ENCODE data around the gene FHAD1. TPM values are rescaled to one million over a fixed set of nuclear protein-coding genes. Genes with fewer than 3 reads are reported as not detected.
A peak's percentile ranks its signal among the peaks of the same experiment; 100 is the strongest.

The FHAD1 gene
- total and polyA plus RNA-seq, 2 of the 13 experiments (the other 11 are each of a cell fraction or from before 2014, with no cell fraction given) = not detected

DNA sequence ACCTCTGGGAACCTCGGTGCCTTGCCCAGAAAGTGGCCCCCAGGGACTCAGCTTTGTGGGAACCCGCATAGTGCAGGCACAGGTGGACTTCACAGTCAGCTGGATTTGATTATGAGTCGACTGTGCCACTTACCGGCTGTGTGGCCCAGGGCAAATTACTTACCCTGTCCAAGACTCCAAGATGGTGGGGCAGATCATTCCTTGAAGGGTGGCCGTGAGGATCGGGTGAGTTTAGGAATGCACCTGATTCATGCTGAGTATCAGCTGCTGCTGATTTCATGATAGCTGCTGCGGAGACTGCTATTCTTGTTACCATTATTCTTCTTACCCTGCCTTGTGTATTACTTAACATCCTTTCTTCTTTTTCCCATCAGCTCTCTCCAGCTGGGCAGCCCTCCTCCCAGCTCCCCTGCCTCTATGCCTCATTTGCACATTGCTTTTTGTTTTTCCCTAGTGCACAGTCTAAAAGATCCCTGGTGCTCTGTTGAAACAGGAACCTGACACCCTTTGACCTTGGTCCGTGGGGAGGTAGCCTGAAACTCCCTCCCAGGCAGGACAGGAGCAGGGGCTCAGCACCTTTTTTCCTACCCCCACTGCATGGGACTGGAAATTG lies 40.5 kb upstream of the FHAD1 start (continued):
- TF ChIP-seq, protein P1, sequence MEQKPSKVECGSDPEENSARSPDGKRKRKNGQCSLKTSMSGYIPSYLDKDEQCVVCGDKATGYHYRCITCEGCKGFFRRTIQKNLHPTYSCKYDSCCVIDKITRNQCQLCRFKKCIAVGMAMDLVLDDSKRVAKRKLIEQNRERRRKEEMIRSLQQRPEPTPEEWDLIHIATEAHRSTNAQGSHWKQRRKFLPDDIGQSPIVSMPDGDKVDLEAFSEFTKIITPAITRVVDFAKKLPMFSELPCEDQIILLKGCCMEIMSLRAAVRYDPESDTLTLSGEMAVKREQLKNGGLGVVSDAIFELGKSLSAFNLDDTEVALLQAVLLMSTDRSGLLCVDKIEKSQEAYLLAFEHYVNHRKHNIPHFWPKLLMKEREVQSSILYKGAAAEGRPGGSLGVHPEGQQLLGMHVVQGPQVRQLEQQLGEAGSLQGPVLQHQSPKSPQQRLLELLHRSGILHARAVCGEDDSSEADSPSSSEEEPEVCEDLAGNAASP (CRISPR knock-in tag; IDR thresholded peaks at IDR 0.05; ENCODE audit: borderline replicate concordance) = peak; percentile 58; the same call in 1 of the 2 replicates
- TF ChIP-seq, protein P2, sequence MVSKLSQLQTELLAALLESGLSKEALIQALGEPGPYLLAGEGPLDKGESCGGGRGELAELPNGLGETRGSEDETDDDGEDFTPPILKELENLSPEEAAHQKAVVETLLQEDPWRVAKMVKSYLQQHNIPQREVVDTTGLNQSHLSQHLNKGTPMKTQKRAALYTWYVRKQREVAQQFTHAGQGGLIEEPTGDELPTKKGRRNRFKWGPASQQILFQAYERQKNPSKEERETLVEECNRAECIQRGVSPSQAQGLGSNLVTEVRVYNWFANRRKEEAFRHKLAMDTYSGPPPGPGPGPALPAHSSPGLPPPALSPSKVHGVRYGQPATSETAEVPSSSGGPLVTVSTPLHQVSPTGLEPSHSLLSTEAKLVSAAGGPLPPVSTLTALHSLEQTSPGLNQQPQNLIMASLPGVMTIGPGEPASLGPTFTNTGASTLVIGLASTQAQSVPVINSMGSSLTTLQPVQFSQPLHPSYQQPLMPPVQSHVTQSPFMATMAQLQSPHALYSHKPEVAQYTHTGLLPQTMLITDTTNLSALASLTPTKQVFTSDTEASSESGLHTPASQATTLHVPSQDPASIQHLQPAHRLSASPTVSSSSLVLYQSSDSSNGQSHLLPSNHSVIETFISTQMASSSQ (IDR thresholded peaks at IDR 0.05; ENCODE audit: low read depth) = no peak
- TF ChIP-seq, protein P2 (CRISPR knock-in tag; IDR thresholded peaks at IDR 0.05; ENCODE audit: borderline replicate concordance) = no peak
- TF ChIP-seq, protein P3, sequence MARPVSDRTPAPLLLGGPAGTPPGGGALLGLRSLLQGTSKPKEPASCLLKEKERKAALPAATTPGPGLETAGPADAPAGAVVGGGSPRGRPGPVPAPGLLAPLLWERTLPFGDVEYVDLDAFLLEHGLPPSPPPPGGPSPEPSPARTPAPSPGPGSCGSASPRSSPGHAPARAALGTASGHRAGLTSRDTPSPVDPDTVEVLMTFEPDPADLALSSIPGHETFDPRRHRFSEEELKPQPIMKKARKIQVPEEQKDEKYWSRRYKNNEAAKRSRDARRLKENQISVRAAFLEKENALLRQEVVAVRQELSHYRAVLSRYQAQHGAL (CRISPR knock-in tag; IDR thresholded peaks at IDR 0.05; ENCODE audit: not compliant biosample characterization) = no peak
- no peak for TF ChIP-seq ZNF83 (CRISPR knock-in tag; IDR thresholded peaks at IDR 0.05; ENCODE audit: borderline replicate concordance)
- TF ChIP-seq NFIC (IDR thresholded peaks at IDR 0.05; ENCODE audit: low read length) = no peak
- TF ChIP-seq SIN3B (IDR thresholded peaks at IDR 0.05; ENCODE audit: low read length) = no peak
- no peak for TF ChIP-seq ZFP62 (CRISPR knock-in tag; IDR thresholded peaks at IDR 0.05)
- peak; percentile 30; the same call in 1 of the 2 replicates for TF ChIP-seq FOXC1 (CRISPR knock-in tag; IDR thresholded peaks at IDR 0.05; ENCODE audit: borderline replicate concordance)
- no peak for TF ChIP-seq SETDB1 (CRISPR knock-in tag; IDR thresholded peaks at IDR 0.05; ENCODE audit: borderline replicate concordance)
- no peak for TF ChIP-seq SP5 (CRISPR knock-in tag; IDR thresholded peaks at IDR 0.05; ENCODE audit: borderline replicate concordance, low read depth)
- TF ChIP-seq TFDP1 (CRISPR knock-in tag; IDR thresholded peaks at IDR 0.05; ENCODE audit: borderline replicate concordance) = no peak
- TF ChIP-seq ZNF296 (CRISPR knock-in tag; conservative IDR thresholded peaks at IDR 0.05) = no peak
- TF ChIP-seq MAFF (IDR thresholded peaks at IDR 0.05; ENCODE audit: low read depth, low read length) = no peak
- peak; percentile 60 for TF ChIP-seq NR2F6 (IDR thresholded peaks at IDR 0.05)
- peak; percentile 77 for TF ChIP-seq NR2F6 (CRISPR knock-in tag; IDR thresholded peaks at IDR 0.05)
- TF ChIP-seq CTCF (CRISPR knock-in tag; IDR thresholded peaks at IDR 0.05) = no peak
- TF ChIP-seq, protein P4, sequence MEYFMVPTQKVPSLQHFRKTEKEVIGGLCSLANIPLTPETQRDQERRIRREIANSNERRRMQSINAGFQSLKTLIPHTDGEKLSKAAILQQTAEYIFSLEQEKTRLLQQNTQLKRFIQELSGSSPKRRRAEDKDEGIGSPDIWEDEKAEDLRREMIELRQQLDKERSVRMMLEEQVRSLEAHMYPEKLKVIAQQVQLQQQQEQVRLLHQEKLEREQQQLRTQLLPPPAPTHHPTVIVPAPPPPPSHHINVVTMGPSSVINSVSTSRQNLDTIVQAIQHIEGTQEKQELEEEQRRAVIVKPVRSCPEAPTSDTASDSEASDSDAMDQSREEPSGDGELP (IDR thresholded peaks at IDR 0.05; ENCODE audit: borderline replicate concordance, low read depth) = peak; percentile 77; the same call in 1 of the 2 replicates

All from HepG2 (cell line).